KOPT-K1 (cell line): ENCODE measurements around the gene SORCS2.

Source experiments
- H3K27ac ChIP-seq: fragments of 200-600 bp; sonication (generic); 2 replicates; pipeline ENCODE4 v1.5.1; 2016; ENCODE audit warnings: antibody characterized with exemption, mild to moderate bottlenecking, low read depth, low read length; ENCODE audit not compliant: poor library complexity, severe bottlenecking
- H3K36me3 ChIP-seq: fragments of 200-600 bp; sonication (generic); 2 replicates; pipeline ENCODE4 v1.5.1; 2017; ENCODE audit warnings: antibody characterized with exemption, mild to moderate bottlenecking, low read length, moderate library complexity; ENCODE audit not compliant: insufficient read depth
- H3K9me3 ChIP-seq: fragments of 200-600 bp; sonication (generic); 2 replicates; pipeline ENCODE4 v1.5.1; 2017; ENCODE audit warnings: antibody characterized with exemption, low read length, mild to moderate bottlenecking; ENCODE audit not compliant: insufficient read depth, poor library complexity, severe bottlenecking

Gene SORCS2

GRCh38 chr4:7506572-7506971, 314.2 kb downstream of the SORCS2 start:
- Histone ChIP-seq H3K27ac (no peak overlapping the region), H3K36me3 (no peaks in the 10 kb centered on the region), H3K9me3 (no peaks in the 10 kb centered on the region)

GRCh38 chr4:7507381-7507780, 315.0 kb downstream of the SORCS2 start:
- Histone ChIP-seq H3K27ac (no peak overlapping the region), H3K36me3 (no peaks in the 10 kb centered on the region), H3K9me3 (no peaks in the 10 kb centered on the region)

GRCh38 chr4:7510066-7510465, 317.7 kb downstream of the SORCS2 start:
- Histone ChIP-seq H3K27ac (no peak overlapping the region), H3K9me3 (no peaks in the 10 kb centered on the region), H3K36me3 (no peaks in the 10 kb centered on the region)

GRCh38 chr4:7510538-7510937, 318.2 kb downstream of the SORCS2 start:
- Histone ChIP-seq H3K9me3 (no peaks in the 10 kb centered on the region), H3K27ac (no peak overlapping the region), H3K36me3 (no peaks in the 10 kb centered on the region)

- no peaks in the 10 kb centered on the region for H3K9me3 ChIP-seq
- H3K27ac ChIP-seq: no peak overlapping the region
- H3K36me3 ChIP-seq: no peaks in the 10 kb centered on the region
Measured at GRCh38 chr4:7511525-7511924, 319.2 kb downstream of the SORCS2 start.

GRCh38 chr4:7512428-7512827, 320.1 kb downstream of the SORCS2 start:
- Histone ChIP-seq H3K36me3 (no peaks in the 10 kb centered on the region), H3K9me3 (no peaks in the 10 kb centered on the region), H3K27ac (no peak overlapping the region)

GRCh38 chr4:7512946-7513345, 320.6 kb downstream of the SORCS2 start:
- no peak overlapping the region for H3K27ac ChIP-seq
- H3K9me3 ChIP-seq: no peaks in the 10 kb centered on the region
- H3K36me3 ChIP-seq: no peaks in the 10 kb centered on the region

- H3K36me3 ChIP-seq: no peaks in the 10 kb centered on the region
- H3K9me3 ChIP-seq: no peaks in the 10 kb centered on the region
- H3K27ac ChIP-seq: no peak overlapping the region
Measured at GRCh38 chr4:7513671-7514070, 321.3 kb downstream of the SORCS2 start.

GRCh38 chr4:7514281-7514680, 321.9 kb downstream of the SORCS2 start:
- H3K9me3 ChIP-seq: no peaks in the 10 kb centered on the region
- H3K27ac ChIP-seq: no peak overlapping the region
- H3K36me3 ChIP-seq: no peaks in the 10 kb centered on the region

- no peaks in the 10 kb centered on the region for H3K9me3 ChIP-seq
- H3K27ac ChIP-seq: no peak overlapping the region
- no peaks in the 10 kb centered on the region for H3K36me3 ChIP-seq
Measured at GRCh38 chr4:7514789-7515188, 322.5 kb downstream of the SORCS2 start.

GRCh38 chr4:7515390-7515902, 323.1 kb downstream of the SORCS2 start:
- Histone ChIP-seq H3K9me3 (no peaks in the 10 kb centered on the region), H3K36me3 (no peaks in the 10 kb centered on the region), H3K27ac (no peak overlapping the region)

- H3K9me3 ChIP-seq: no peaks in the 10 kb centered on the region
Measured at GRCh38 chr4:7516096-7516772, 323.9 kb downstream of the SORCS2 start.

GRCh38 chr4:7516773-7517144, 324.4 kb downstream of the SORCS2 start:
- Histone ChIP-seq H3K36me3 (no peaks in the 10 kb centered on the region), H3K27ac (no peak overlapping the region), H3K9me3 (no peaks in the 10 kb centered on the region)

More at GRCh38 chr4:7516096-7516772, 323.9 kb downstream of the SORCS2 start:
- no peak overlapping the region for H3K27ac ChIP-seq
- H3K36me3 ChIP-seq: no peaks in the 10 kb centered on the region

- Histone ChIP-seq H3K9me3 (no peaks in the 10 kb centered on the region), H3K27ac (no peak overlapping the region), H3K36me3 (no peaks in the 10 kb centered on the region)
Measured at GRCh38 chr4:7518871-7519637, 326.7 kb downstream of the SORCS2 start.

- Histone ChIP-seq H3K27ac (no peak overlapping the region), H3K9me3 (no peaks in the 10 kb centered on the region), H3K36me3 (no peaks in the 10 kb centered on the region)
Measured at GRCh38 chr4:7519638-7520376, 327.5 kb downstream of the SORCS2 start.
